GM12892 (cell line): ENCODE measurements around the gene DPRX.

Source experiments
- POLR2A ChIP-seq: IDR thresholded peaks from 2 replicates; pipeline ENCODE4 v1.6.1; 2011; ENCODE audit warnings: low read depth, low read length, control low read depth
- POLR2AphosphoS5 ChIP-seq: IDR thresholded peaks from 2 replicates; pipeline ENCODE4 v1.6.1; 2011; ENCODE audit warnings: low read depth, low read length, control low read depth

DNA sequence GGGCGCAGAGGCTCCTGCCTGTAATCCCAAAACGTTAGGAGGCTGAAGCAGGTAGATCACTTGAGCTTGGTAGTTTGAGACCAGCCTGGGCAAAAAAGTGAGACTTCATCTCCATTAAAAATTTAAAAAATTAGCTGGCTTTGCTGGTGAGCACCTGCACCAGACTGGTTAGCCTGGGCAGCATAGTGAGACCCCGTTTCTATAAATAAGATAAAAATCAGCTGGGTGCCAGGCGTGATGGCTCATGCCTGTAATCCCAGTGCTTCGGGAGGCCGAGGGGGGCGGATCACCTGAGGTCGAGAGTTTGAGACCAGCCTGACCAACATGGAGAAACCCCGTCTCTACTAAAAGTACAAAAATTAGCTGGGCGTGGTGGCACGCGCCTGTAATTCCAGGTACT lies 32.4 kb downstream of the DPRX start:
- no peak for TF ChIP-seq POLR2A
- TF ChIP-seq POLR2AphosphoS5, result no peak
